SHP77 (cell line): ENCODE data around the gene GOLGA5.

Experiments used
- DNase-seq, 2 experiments: peaks; one replicate each; lab custom pipeline; 2025; lab: John Stamatoyannopoulos, UW

The GOLGA5 gene

DNA sequence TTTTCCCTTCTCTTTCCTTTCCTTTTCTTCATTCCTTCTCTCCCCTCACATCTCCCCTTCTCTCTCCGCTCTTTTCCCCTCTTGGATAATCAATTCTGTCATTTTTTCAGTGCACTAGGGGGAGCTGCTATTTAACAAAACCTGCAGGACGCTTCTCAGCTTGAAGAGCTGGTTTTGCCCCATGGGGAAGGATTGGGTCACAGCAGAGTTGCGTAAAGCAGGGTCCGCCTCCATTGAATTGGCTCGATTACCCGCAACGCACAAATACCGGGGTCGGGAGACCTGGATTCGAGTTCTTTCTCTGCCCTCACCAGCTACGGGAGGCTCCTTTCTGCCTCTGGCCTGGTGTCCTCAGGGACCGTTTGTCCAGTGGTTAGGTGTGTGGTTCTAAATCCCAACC, 86.7 kb downstream of the GOLGA5 start:
- DNase-seq, result peak; percentile 63 to 69

DNA sequence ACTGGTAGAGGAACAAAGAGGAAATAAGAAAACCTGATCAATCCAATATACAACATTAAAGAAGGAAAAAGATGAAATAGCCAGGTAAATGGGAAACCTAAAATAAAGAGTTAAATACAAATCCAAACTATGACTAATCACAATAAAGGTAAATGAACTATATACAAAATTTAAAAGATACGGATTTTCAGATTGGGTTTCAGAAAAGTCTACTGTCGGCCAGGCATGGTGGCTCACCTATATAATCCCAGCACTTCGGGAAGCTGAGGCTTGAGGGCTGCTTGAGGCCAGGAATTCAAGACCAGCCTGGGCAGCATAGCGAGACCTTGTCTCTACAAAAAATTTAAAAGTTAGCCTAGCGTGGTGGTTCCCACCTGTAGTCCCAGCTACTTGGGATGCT, 89.0 kb downstream of the GOLGA5 start:
- DNase-seq, result no peak

- DNase-seq, result no peak
Observed at GRCh38 chr14:92884410-92884809, 90.3 kb downstream of the GOLGA5 start.

DNA sequence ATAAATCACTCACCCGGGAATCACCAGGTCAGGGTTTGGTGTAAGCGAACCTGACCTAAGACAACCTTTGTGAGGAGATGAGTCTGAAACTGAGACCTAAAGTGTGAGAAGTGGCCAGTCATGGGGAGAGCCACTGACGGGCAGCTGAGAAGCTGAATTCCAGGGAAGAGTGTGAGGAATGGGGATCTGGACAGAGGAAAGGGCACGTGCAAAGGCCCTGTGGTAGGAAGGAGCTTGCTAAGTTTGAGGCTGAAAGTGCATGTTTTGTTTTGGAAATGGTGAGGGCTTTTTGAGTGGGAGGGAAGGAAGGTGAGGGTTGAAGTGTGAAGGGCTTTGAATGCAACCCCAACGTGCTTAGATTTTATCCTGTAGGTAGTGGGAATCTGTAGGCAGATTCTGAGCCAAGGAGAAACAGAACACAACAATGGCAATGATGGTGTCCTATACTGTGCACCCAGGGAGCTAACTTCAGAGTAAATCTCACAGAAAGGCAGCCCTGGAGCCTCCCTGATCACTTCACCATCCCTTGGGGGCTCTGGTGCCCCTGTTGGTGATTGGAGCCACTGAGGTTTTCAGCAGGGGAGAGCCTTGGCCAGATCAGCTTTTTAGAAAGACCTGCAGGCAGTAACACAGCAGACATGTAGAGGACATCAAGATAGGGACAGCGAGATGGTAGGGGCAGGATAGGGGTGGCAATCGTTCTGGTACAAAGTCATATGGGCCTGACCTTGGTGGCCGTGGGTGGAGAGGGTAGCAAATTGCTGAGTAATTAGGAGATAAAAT, 91.4 kb downstream of the GOLGA5 start:
- DNase-seq, result no peak

DNA sequence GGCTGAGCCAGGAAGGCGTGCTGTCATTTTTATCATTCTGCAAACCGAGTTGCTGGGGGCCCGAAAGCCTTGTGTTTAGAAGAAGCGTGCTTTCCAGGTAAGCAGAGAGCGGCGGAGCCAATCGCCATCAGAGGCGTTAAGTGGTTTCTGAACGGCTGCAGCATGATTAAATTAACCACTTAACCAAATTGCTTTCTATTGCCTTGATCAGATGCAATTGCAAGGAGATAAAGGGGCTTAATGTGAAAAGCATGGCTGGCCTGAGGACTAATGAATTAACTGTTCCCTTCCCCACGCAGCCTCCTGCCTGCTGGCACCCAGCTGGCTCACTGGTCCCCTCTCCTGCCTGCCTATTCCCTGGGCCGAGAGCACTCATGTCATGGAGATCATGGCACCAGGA, 92.2 kb downstream of the GOLGA5 start:
- no peak for DNase-seq

DNA sequence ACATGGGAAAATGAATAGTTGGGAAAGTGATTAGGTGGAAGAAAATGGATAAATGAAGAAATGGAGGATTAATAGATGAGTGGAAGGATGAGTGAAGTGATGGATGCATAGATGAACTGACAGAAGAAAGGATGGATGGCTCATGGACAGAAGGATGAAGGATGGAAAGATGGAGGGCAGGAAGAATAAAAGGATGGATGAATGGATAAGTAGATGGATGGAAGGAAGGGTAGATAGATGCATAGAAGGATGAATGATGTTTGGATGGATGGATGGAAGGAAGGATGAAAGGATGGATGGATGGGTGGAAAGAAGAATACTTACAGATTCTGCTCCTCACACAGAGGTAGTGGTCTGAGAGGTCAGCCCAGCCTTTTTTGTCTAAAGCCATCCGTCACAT, 93.1 kb downstream of the GOLGA5 start:
- no peak for DNase-seq

GRCh38 chr14:92888896-92889295, 94.8 kb downstream of the GOLGA5 start:
- DNase-seq, result no peak
